Lung (tissue), 12 donors: Measurements from ENCODE around the gene LIG3. TPM values are rescaled to one million over a fixed set of nuclear protein-coding genes. Genes with fewer than 3 reads are reported as not detected.

Experiments used
- ATAC-seq: fragments of 200-7000 bp; cut with Tn5 transposase; one replicate; pipeline ENCODE4 v1.9.1; 2020; ENCODE audit warnings: moderate number of reproducible peaks; ENCODE audit not compliant: insufficient read depth, low FRiP score
- DNase-seq, 3 donors: peaks; one replicate each; pipeline ENCODE4 v3.0.0-alpha.2; 2013 to 2017
- H3K27ac ChIP-seq, 2 donors: one replicate each; pipeline ENCODE4 v1.5.1; 2013; ENCODE audit warnings: mild to moderate bottlenecking in 2 of 2, moderate library complexity in 2 of 2, control low read depth in 1 of 2, inconsistent platforms in 1 of 2, low read depth in 1 of 2, low read length in 1 of 2
- H3K27me3 ChIP-seq, 3 donors: one replicate each; pipeline ENCODE4 v1.5.1; 2013; ENCODE audit warnings: low read length in 2 of 3; ENCODE audit not compliant: control insufficient read depth in 3 of 3, insufficient read depth in 3 of 3
- H3K36me3 ChIP-seq, 4 donors: one replicate each; pipeline ENCODE4 v1.5.1; 2013; ENCODE audit warnings: low read length in 4 of 4, mild to moderate bottlenecking in 1 of 4, moderate library complexity in 1 of 4; ENCODE audit not compliant: control insufficient read depth in 4 of 4, insufficient read depth in 4 of 4
- H3K4me1 ChIP-seq, 5 donors: one replicate each; pipeline ENCODE4 v1.5.1; 2013; ENCODE audit warnings: low read length in 5 of 5, mild to moderate bottlenecking in 2 of 5, moderate library complexity in 1 of 5; ENCODE audit not compliant: control insufficient read depth in 5 of 5, insufficient read depth in 5 of 5
- H3K4me3 ChIP-seq: one replicate; pipeline ENCODE4 v1.5.1; 2013; ENCODE audit warnings: mild to moderate bottlenecking, control low read depth, moderate library complexity
- H3K9ac ChIP-seq, 2 donors: one replicate each; pipeline ENCODE4 v1.5.1; 2013; ENCODE audit warnings: low read length in 2 of 2, control low read depth in 1 of 2; ENCODE audit not compliant: insufficient read depth in 1 of 2
- H3K9me3 ChIP-seq, 4 donors: one replicate each; pipeline ENCODE4 v1.5.1; 2013; ENCODE audit warnings: low read length in 3 of 4, mild to moderate bottlenecking in 1 of 4, moderate library complexity in 1 of 4; ENCODE audit not compliant: control insufficient read depth in 4 of 4, insufficient read depth in 3 of 4
- WGBS, 2 donors: extraction: QIAGEN DNeasy Blood & Tissue Kit; methylation state at CpG; one replicate each; pipeline ENCODE4 v1.1.7; 2013; 5-methylcytosine and 5-hydroxymethylcytosine counted together
- polyA plus RNA-seq, 2 donors: library from polyadenylated mRNA; stranded (reverse); fragments of 200-250 nt; gene quantifications; one replicate each; pipeline ENCODE4 v1.2.1, GENCODE V29; 2013
- total RNA-seq, 2 donors: library from RNA; depleted of rRNA in 1 of 2; stranded (reverse); fragments of >200 nt in 1 of 2; gene quantifications; one replicate each; pipeline ENCODE4 v1.2.1, GENCODE V29; 2014 to 2021
- TF ChIP-seq, protein P1 (sequence below): IDR thresholded peaks from 2 replicates; pipeline ENCODE4 v1.5.1; 2012; ENCODE audit warnings: mild to moderate bottlenecking; ENCODE audit errors: control extremely low read depth, extremely low read depth
- donor health status: control.
- donor health status: control.
- donor health status: Bipolar disorder and iron deficiency.
- donor health status: healthy.
- donor health status: DM: yes; HTN: yes; CAD: no.

LIG3 gene
- total and polyA plus RNA-seq, 4 donors: 6.2 to 40.9 (median 26.1) TPM

- WGBS, 2 donors: 30 to 48% methylated on average over 2 of the region's 2 CpGs
- H3K27ac ChIP-seq: no peak overlapping the region
- ATAC-seq: no peak
- TF ChIP-seq, protein P1, sequence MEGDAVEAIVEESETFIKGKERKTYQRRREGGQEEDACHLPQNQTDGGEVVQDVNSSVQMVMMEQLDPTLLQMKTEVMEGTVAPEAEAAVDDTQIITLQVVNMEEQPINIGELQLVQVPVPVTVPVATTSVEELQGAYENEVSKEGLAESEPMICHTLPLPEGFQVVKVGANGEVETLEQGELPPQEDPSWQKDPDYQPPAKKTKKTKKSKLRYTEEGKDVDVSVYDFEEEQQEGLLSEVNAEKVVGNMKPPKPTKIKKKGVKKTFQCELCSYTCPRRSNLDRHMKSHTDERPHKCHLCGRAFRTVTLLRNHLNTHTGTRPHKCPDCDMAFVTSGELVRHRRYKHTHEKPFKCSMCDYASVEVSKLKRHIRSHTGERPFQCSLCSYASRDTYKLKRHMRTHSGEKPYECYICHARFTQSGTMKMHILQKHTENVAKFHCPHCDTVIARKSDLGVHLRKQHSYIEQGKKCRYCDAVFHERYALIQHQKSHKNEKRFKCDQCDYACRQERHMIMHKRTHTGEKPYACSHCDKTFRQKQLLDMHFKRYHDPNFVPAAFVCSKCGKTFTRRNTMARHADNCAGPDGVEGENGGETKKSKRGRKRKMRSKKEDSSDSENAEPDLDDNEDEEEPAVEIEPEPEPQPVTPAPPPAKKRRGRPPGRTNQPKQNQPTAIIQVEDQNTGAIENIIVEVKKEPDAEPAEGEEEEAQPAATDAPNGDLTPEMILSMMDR: no peak
- no peak overlapping the region for H3K9ac ChIP-seq
- H3K4me1 ChIP-seq: no peaks in the 10 kb centered on the region
- no peaks in the 10 kb centered on the region for H3K27me3 ChIP-seq
- no peak overlapping the region for H3K4me3 ChIP-seq
- H3K9me3 ChIP-seq: no peaks in the 10 kb centered on the region
- DNase-seq: no peak
- peaks cover 0 to 2% (median 0%) of the 10 kb centered on the region in 4 donors for H3K36me3 ChIP-seq
These were observed 6.1 kb upstream of the LIG3 start for GRCh38 chr17:34974179-34974578.

DNA sequence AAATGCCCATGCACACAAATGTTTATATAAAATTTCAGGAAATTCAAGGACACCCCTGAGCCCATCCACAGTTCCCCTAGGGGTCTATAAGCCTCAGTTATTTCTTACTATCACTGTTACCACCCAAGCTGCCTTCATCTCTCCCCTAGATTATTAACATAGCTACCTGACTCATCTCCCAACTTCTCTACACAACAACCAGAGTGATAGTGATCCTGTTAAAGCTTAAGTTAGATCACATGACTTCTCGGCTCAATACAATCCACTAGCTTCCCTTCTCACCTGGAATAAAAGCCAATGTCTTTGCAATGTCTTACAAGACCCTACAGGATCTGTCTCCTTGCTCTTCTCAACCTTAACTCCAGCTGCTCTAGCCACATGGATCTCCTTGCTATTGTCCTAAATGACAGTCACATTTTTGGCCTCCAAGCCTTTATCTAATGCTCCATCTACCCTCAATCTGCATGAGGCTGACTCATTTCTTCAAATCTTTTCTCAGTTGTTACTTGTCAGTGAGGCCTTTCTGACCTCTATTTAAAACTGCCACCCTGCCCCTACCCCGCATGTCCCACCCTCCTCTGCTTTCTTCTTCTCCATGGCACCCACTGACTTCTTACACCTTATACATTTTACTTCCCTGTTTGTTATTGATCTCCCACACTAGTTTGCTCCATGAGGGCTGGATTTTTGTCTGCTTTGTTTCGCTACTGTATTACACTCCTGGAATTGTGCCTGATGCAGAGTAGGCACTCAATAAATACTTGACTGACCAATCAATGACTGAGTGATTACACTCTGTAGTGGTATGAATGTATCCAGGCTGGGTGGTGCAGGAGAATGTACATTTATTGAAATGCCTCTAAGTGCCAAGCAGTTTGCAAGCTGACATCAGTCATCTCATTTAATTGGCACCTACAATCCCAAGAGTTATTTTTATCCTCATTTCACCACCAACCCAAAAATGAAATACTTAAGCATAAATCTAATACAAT lies 5.2 kb upstream of the LIG3 start:
- H3K36me3 ChIP-seq: peaks cover 0 to under 1% (median 0%) of the 10 kb centered on the region in 4 donors
- H3K27me3 ChIP-seq: no peaks in the 10 kb centered on the region
- H3K27ac ChIP-seq: no peak overlapping the region
- ATAC-seq (no peak), DNase-seq (no peak)
- H3K9ac ChIP-seq: no peak overlapping the region
- H3K4me1 ChIP-seq: peaks cover 0 to 6% (median 0%) of the 10 kb centered on the region in 5 donors
- WGBS, 2 donors: 79 to 94% methylated on average over 3 of the region's 3 CpGs
- TF ChIP-seq, protein P1: no peak
- H3K9me3 ChIP-seq: no peaks in the 10 kb centered on the region
- no peak overlapping the region for H3K4me3 ChIP-seq

GRCh38 chr17:34979153-34979552 lies 1.2 kb upstream of the LIG3 start:
- ATAC-seq: no peak
- TF ChIP-seq, protein P1: no peak
- H3K4me1 ChIP-seq: peaks cover 1 to 15% (median 10%) of the 10 kb centered on the region in 5 donors

More at GRCh38 chr17:34979153-34979552, 1.2 kb upstream of the LIG3 start:
- H3K9ac ChIP-seq: no peak overlapping the region
- H3K27me3 ChIP-seq: no peaks in the 10 kb centered on the region
- H3K9me3 ChIP-seq: no peaks in the 10 kb centered on the region
- H3K4me3 ChIP-seq: no peak overlapping the region
- no peak overlapping the region for H3K27ac ChIP-seq
- peaks cover 0 to 6% (median 5%) of the 10 kb centered on the region in 4 donors for H3K36me3 ChIP-seq
- no peak for DNase-seq
- WGBS, 2 donors: 90 to 92% methylated on average over 7 of the region's 7 CpGs
